ENCODE data around the gene CFAP210. TPM values are rescaled to one million over a fixed set of nuclear protein-coding genes. Genes with fewer than 3 reads are reported as not detected.
A peak's percentile ranks its signal among the peaks of the same experiment; 100 is the strongest.

CFAP210 gene
- total and polyA plus RNA-seq, 4 donors = 0.02 to 0.42 (median 0.21) TPM

GRCh38 chr2:169734169-169734847 lies 40.1 kb upstream of the CFAP210 start (continued):
- no peak for TF ChIP-seq ZBTB33 (IDR thresholded peaks at IDR 0.05)
- TF ChIP-seq HNF4A (conservative IDR thresholded peaks at IDR 0.05) = no peak
- no peak for TF ChIP-seq RAD21 (IDR thresholded peaks at IDR 0.05)
- no peak for TF ChIP-seq ATF3 (IDR thresholded peaks at IDR 0.05)
- no peak for TF ChIP-seq HNF4G (IDR thresholded peaks at IDR 0.05)
- TF ChIP-seq FOXA1 (IDR thresholded peaks at IDR 0.05) = no peak
- TF ChIP-seq SP1 (IDR thresholded peaks at IDR 0.05) = no peak

- 50% methylated on average over 13 of the region's 13 CpGs for WGBS
- H3K4me3 ChIP-seq (ENCODE audit: low read depth in 1 of 3, low read length in 3 of 3) = peak overlapping the region in 2 of 3 donors; percentile 77 to 96
- TF ChIP-seq HNF4A (conservative IDR thresholded peaks at IDR 0.05) (peak in 1 of 2 donors; percentile 41), FOXA2 (IDR thresholded peaks at IDR 0.05) (no peak), RXRA (IDR thresholded peaks at IDR 0.05) (no peak), NR2F2 (IDR thresholded peaks at IDR 0.05) (no peak), SP1 (IDR thresholded peaks at IDR 0.05) (peak; percentile 15), CTCF (IDR thresholded peaks at IDR 0.05; ENCODE audit: low read depth, low read length, missing input control) (no peak)
- peaks cover 0 to 18% (median 6%) of the 10 kb centered on the region in 4 donors for H3K4me1 ChIP-seq (ENCODE audit: control insufficient read depth in 4 of 4, insufficient read depth in 4 of 4, low read length in 3 of 4)
- no peaks in the 10 kb centered on the region for H3K27me3 ChIP-seq (ENCODE audit: control insufficient read depth in 4 of 4, insufficient read depth in 4 of 4, low read length in 3 of 4)
- no peaks in the 10 kb centered on the region for H3K36me3 ChIP-seq (ENCODE audit: control insufficient read depth in 4 of 4, insufficient read depth in 3 of 4, low read depth in 1 of 4, low read length in 3 of 4)
- DNase-seq (ENCODE audit: low spot score) = no peak
- H3K9me3 ChIP-seq (ENCODE audit: control insufficient read depth in 4 of 4, low read length in 3 of 4) = no peaks in the 10 kb centered on the region
- H3K27ac ChIP-seq (ENCODE audit: low read depth in 1 of 2, low read length in 2 of 2) = peak overlapping the region; percentile 47 to 62
- no peak overlapping the region for H3K9ac ChIP-seq (ENCODE audit: low read depth in 1 of 2, low read length in 2 of 2)
These were observed 38.6 kb upstream of the CFAP210 start for GRCh38 chr2:169732583-169733358.

- no peaks in the 10 kb centered on the region for H3K9me3 ChIP-seq (ENCODE audit: control insufficient read depth in 4 of 4, low read length in 3 of 4)
- H3K9ac ChIP-seq (ENCODE audit: low read depth in 1 of 2, low read length in 2 of 2) = no peak overlapping the region
- H3K4me3 ChIP-seq (ENCODE audit: low read depth in 1 of 3, low read length in 3 of 3) = no peak overlapping the region
- WGBS = 71% methylated on average over 5 of the region's 5 CpGs
- no peak for DNase-seq (ENCODE audit: low spot score)
- H3K27ac ChIP-seq (ENCODE audit: low read depth in 1 of 2, low read length in 2 of 2) = no peak overlapping the region
- H3K27me3 ChIP-seq (ENCODE audit: control insufficient read depth in 4 of 4, insufficient read depth in 4 of 4, low read length in 3 of 4) = no peaks in the 10 kb centered on the region
- H3K36me3 ChIP-seq (ENCODE audit: control insufficient read depth in 4 of 4, insufficient read depth in 3 of 4, low read depth in 1 of 4, low read length in 3 of 4) = no peaks in the 10 kb centered on the region
- no peak for TF ChIP-seq RAD21 (IDR thresholded peaks at IDR 0.05)
- no peak for TF ChIP-seq JUND (IDR thresholded peaks at IDR 0.05)
- no peak for TF ChIP-seq YY1 (IDR thresholded peaks at IDR 0.05)
- TF ChIP-seq MAX (IDR thresholded peaks at IDR 0.05) = no peak
- no peak for TF ChIP-seq TAF1 (conservative IDR thresholded peaks at IDR 0.05)
- H3K4me1 ChIP-seq (ENCODE audit: control insufficient read depth in 4 of 4, insufficient read depth in 4 of 4, low read length in 3 of 4) = peaks cover 0 to 18% (median 6%) of the 10 kb centered on the region in 4 donors
These were observed 37.9 kb upstream of the CFAP210 start for GRCh38 chr2:169732075-169732474.
